MG63 (cell line): ENCODE measurements around the gene ANP32E. TPM values are rescaled to one million over a fixed set of nuclear protein-coding genes. Genes with fewer than 3 reads are reported as not detected.
"Not testable (repeated sequence)": the region's sequence is repeated elsewhere in the genome, so short reads cannot be mapped to it uniquely, and the experiment has no call there.

Source experiments
- DNase-seq: peaks from one replicate; pipeline ENCODE4 v3.0.0-alpha.2; 2020
- H3K27me3 ChIP-seq: fragments of 250-450 bp; sonication (Bioruptor Pico); 2 replicates; pipeline ENCODE4 v1.5.1; 2020; ENCODE audit warnings: mild to moderate bottlenecking, moderate library complexity
- H3K36me3 ChIP-seq: fragments of 250-450 bp; sonication (Bioruptor Pico); 2 replicates; pipeline ENCODE4 v1.5.1; 2020; ENCODE audit warnings: mild to moderate bottlenecking, moderate library complexity
- H3K4me3 ChIP-seq: fragments of 250-450 bp; sonication (Bioruptor Pico); 2 replicates; pipeline ENCODE4 v1.5.1; 2020; ENCODE audit warnings: mild to moderate bottlenecking, moderate library complexity
- H3K9me3 ChIP-seq: fragments of 250-450 bp; sonication (Bioruptor Pico); 2 replicates; pipeline ENCODE4 v1.5.1; 2020; ENCODE audit warnings: mild to moderate bottlenecking, moderate library complexity
- total RNA-seq: library from RNA; depleted of rRNA; stranded (reverse); fragments of >200 nt; shearing (Covaris generic); gene quantifications from 2 replicates; pipeline ENCODE4 v1.2.3, GENCODE V29; 2014; ENCODE audit warnings: low replicate concordance

Gene ANP32E
- total RNA-seq, 1 experiment from 2014 or later: 17.0 TPM

- H3K4me3 ChIP-seq: no peak overlapping the region
- no peaks in the 10 kb centered on the region; the same call in 1 of the 2 replicates for H3K27me3 ChIP-seq
- no peak for DNase-seq
- peaks cover 6% of the 10 kb centered on the region for H3K36me3 ChIP-seq
- H3K9me3 ChIP-seq: no peaks in the 10 kb centered on the region
Observed at GRCh38 chr1:150259758-150260669, 24.1 kb upstream of the ANP32E start.

GRCh38 chr1:150259217-150259616 is 23.3 kb upstream of the ANP32E start:
- Histone ChIP-seq H3K36me3 (no peaks in the 10 kb centered on the region; the same call in 1 of the 2 replicates), H3K4me3 (no peak overlapping the region), H3K27me3 (no peaks in the 10 kb centered on the region; the same call in 1 of the 2 replicates), H3K9me3 (no peaks in the 10 kb centered on the region)
- DNase-seq: no peak

GRCh38 chr1:150257624-150258585 is 22.0 kb upstream of the ANP32E start, which contains the start of gene CA14:
TSS of gene CA14 (plus strand) at chr1:150257774. CDS start at chr1:150258129, 355 bp downstream.
- Histone ChIP-seq H3K4me3 (no peak within 1 kb of the TSS), H3K36me3 (no peaks in the 10 kb centered on the region), H3K9me3 (no peaks in the 10 kb centered on the region), H3K27me3 (no peaks in the 10 kb centered on the region; the same call in none of the 2 replicates)
- no peak for DNase-seq

GRCh38 chr1:150256554-150257341 is 20.8 kb upstream of the ANP32E start:
- Histone ChIP-seq H3K36me3 (no peaks in the 10 kb centered on the region), H3K4me3 (no peak overlapping the region), H3K27me3 (no peaks in the 10 kb centered on the region; the same call in none of the 2 replicates), H3K9me3 (no peaks in the 10 kb centered on the region)
- no peak for DNase-seq

GRCh38 chr1:150256198-150256553 is 20.3 kb upstream of the ANP32E start:
- Histone ChIP-seq H3K27me3 (no peaks in the 10 kb centered on the region; the same call in none of the 2 replicates), H3K9me3 (no peaks in the 10 kb centered on the region), H3K36me3 (no peaks in the 10 kb centered on the region), H3K4me3 (no peak overlapping the region)
- no peak for DNase-seq

- H3K27me3 ChIP-seq: peaks cover 5% of the 10 kb centered on the region
- H3K36me3 ChIP-seq: no peaks in the 10 kb centered on the region
- DNase-seq: no peak
- H3K4me3 ChIP-seq: no peak overlapping the region
- no peaks in the 10 kb centered on the region for H3K9me3 ChIP-seq
Observed at GRCh38 chr1:150249936-150250335, 14.0 kb upstream of the ANP32E start.

GRCh38 chr1:150243003-150243402 is 7.1 kb upstream of the ANP32E start:
- no peak for DNase-seq
- no peaks in the 10 kb centered on the region for H3K36me3 ChIP-seq
- H3K4me3 ChIP-seq: no peak overlapping the region
- no peaks in the 10 kb centered on the region for H3K9me3 ChIP-seq
- H3K27me3 ChIP-seq: peaks cover 5% of the 10 kb centered on the region; the same call in 1 of the 2 replicates

GRCh38 chr1:150237746-150238145 is 1.8 kb upstream of the ANP32E start:
- DNase-seq: no peak
- Histone ChIP-seq H3K9me3 (no peaks in the 10 kb centered on the region), H3K27me3 (no peaks in the 10 kb centered on the region), H3K4me3 (no peak overlapping the region), H3K36me3 (no peaks in the 10 kb centered on the region)

- DNase-seq, H3K9me3 ChIP-seq, H3K4me3 ChIP-seq, H3K36me3 ChIP-seq, H3K27me3 ChIP-seq: not testable (repeated sequence)
Observed at GRCh38 chr1:150237176-150237575, 1.3 kb upstream of the ANP32E start.

- Histone ChIP-seq H3K4me3 (peak overlapping the region; percentile 69), H3K9me3 (no peaks in the 10 kb centered on the region), H3K27me3 (no peaks in the 10 kb centered on the region), H3K36me3 (peaks cover 2% of the 10 kb centered on the region)
- DNase-seq: no peak
Observed at GRCh38 chr1:150236614-150237100, 745 bp upstream of the ANP32E start.

GRCh38 chr1:150235294-150235851 is 539 bp downstream of the ANP32E start:
- H3K4me3 ChIP-seq: peak overlapping the region; percentile 69
- DNase-seq: peak; percentile 31
- H3K9me3 ChIP-seq: no peaks in the 10 kb centered on the region
- H3K27me3 ChIP-seq: no peaks in the 10 kb centered on the region
- peaks cover 12% of the 10 kb centered on the region for H3K36me3 ChIP-seq

- Histone ChIP-seq H3K4me3 (peak overlapping the region; percentile 69), H3K9me3 (no peaks in the 10 kb centered on the region), H3K36me3 (peaks cover 16% of the 10 kb centered on the region), H3K27me3 (no peaks in the 10 kb centered on the region)
- peak; percentile 86 for DNase-seq
Observed at GRCh38 chr1:150234566-150235293, 1.2 kb downstream of the ANP32E start.

GRCh38 chr1:150234309-150234565 is 1.7 kb downstream of the ANP32E start:
- DNase-seq: no peak
- Histone ChIP-seq H3K4me3 (peak overlapping the region; percentile 69), H3K36me3 (peaks cover 21% of the 10 kb centered on the region), H3K9me3 (no peaks in the 10 kb centered on the region), H3K27me3 (no peaks in the 10 kb centered on the region)

- Histone ChIP-seq H3K36me3 (peaks cover 24% of the 10 kb centered on the region), H3K9me3 (no peaks in the 10 kb centered on the region), H3K27me3 (no peaks in the 10 kb centered on the region), H3K4me3 (peak overlapping the region; percentile 69)
- DNase-seq: peak; percentile 10
Observed at GRCh38 chr1:150233359-150234308, 2.3 kb downstream of the ANP32E start.
